Gastroesophageal sphincter (tissue), 4 donors: ENCODE measurements around the gene TRPC4AP. TPM values are rescaled to one million over a fixed set of nuclear protein-coding genes. Genes with fewer than 3 reads are reported as not detected.

ENCODE experiments used
- ATAC-seq: fragments of 150-250 bp; one replicate; pipeline ENCODE4 v1.9.1; 2016; ENCODE audit warnings: mild to moderate bottlenecking, moderate library complexity
- H3K27ac ChIP-seq, 4 donors: fragments of 200-600 bp; sonication (generic) in 3 of 4; 1 replicate in 3 of 4; 2 replicates in 1 of 4; pipeline ENCODE4 v1.5.1; 2016 to 2019
- H3K27me3 ChIP-seq: fragments of 200-600 bp; sonication (generic); one replicate; pipeline ENCODE4 v1.5.1; 2019
- H3K36me3 ChIP-seq, 2 donors: fragments of 200-600 bp; sonication (generic); one replicate each; pipeline ENCODE4 v1.5.1; 2019; ENCODE audit warnings: control low read depth in 1 of 2
- H3K4me1 ChIP-seq, 3 donors: fragments of 200-600 bp; sonication (generic); 1 replicate in 2 of 3; 2 replicates in 1 of 3; pipeline ENCODE4 v1.5.1; 2016 to 2019; ENCODE audit warnings: control low read depth in 2 of 3
- H3K4me3 ChIP-seq, 2 donors: fragments of 200-600 bp; sonication (generic); one replicate each; pipeline ENCODE4 v1.5.1; 2019; ENCODE audit warnings: mild to moderate bottlenecking in 1 of 2, moderate library complexity in 1 of 2
- H3K9me3 ChIP-seq, 3 donors: fragments of 200-600 bp; sonication (generic); one replicate each; pipeline ENCODE4 v1.5.1; 2017 to 2019; ENCODE audit warnings: control low read depth in 2 of 3
- EP300 ChIP-seq: sonication (generic); formaldehyde crosslinking; IDR thresholded peaks from one replicate; pipeline ENCODE4 v1.6.1; 2017; ENCODE audit warnings: antibody characterized with exemption, mild to moderate bottlenecking
- POLR2A ChIP-seq, 2 donors: fragments of 450-650 bp; IDR thresholded peaks; one replicate each; pipeline ENCODE4 v1.6.1; 2017; ENCODE audit warnings: antibody characterized with exemption in 2 of 2, mild to moderate bottlenecking in 2 of 2, moderate library complexity in 1 of 2
- POLR2AphosphoS5 ChIP-seq: sonication (generic); formaldehyde crosslinking; IDR thresholded peaks from one replicate; pipeline ENCODE4 v1.6.1; 2017; ENCODE audit warnings: antibody characterized with exemption
- WGBS, 2 donors: methylation state at CpG; one replicate each; pipeline ENCODE4 v1.1.5; 2018; ENCODE audit warnings: low coverage in 1 of 2; 5-methylcytosine and 5-hydroxymethylcytosine counted together
- total RNA-seq, 4 donors: library from RNA; depleted of rRNA; stranded (reverse); fragments of >200 nt; gene quantifications; one replicate each; pipeline ENCODE4 v1.1.0, GENCODE V29; 2016
- TF ChIP-seq, protein P1 (sequence below), 4 experiments: fragments of 200-600 bp in 2 of 4; fragments of 450-650 bp in 2 of 4; sonication (generic) in 1 of 4; IDR thresholded peaks; one replicate each; pipeline ENCODE4 v1.5.1; 2017 to 2019; ENCODE audit warnings: antibody characterized with exemption in 4 of 4, mild to moderate bottlenecking in 2 of 4, moderate library complexity in 2 of 4

TRPC4AP gene
- total RNA-seq, 4 donors from 2014 or later, result 47.5 to 57.1 (median 52.4) TPM

DNA sequence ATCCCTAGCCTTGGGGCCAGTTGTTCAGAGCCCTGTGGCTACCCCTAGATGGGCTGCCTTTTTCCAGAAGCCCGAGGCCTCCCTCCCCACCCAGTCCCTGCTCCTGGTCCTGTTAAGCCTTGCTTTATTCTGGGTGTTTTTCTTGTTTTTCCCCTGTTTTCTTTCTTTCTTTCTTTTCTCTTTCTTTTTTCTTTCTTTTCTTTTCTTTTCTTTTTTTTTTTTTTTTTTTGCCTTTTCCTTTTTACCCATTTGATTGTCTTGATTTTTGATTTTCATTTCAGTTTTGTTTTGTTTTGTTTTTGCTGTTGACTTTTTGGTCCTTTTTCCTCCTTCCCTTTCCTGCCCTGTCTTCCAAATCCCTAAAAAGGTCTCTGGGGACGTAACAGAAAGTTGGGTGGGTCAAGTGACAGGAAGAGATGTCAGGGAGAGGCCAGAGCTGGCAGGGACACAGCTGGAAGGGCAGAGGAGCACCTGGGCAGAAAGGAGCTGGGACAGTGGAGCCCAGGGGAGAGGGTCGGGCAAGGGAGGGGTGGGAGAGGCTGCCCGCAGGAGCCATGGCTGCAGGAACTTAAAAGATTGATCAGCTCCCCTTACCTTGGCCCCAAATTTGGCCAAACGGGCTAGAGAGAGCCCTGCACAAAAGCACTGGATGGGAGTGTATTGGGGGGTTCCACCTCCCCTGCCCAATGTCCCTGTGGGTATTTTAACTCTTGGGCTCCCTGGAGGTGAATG, 109.4 kb downstream of the TRPC4AP start:
- Histone ChIP-seq H3K4me3 (no peak overlapping the region), H3K36me3 (no peaks in the 10 kb centered on the region), H3K9me3 (no peaks in the 10 kb centered on the region), H3K27me3 (peaks cover 70% of the 10 kb centered on the region), H3K4me1 (peaks cover 0 to 17% (median 0%) of the 10 kb centered on the region in 3 donors), H3K27ac (no peak overlapping the region)
- 37% methylated on average over 3 of the region's 5 CpGs; no CpG with 5 or more reads in 1 of the 2 donors for WGBS, 2 donors
- TF ChIP-seq POLR2A (IDR thresholded peaks at IDR 0.05) (no peak), POLR2AphosphoS5 (no peak)
- TF ChIP-seq, protein P1, sequence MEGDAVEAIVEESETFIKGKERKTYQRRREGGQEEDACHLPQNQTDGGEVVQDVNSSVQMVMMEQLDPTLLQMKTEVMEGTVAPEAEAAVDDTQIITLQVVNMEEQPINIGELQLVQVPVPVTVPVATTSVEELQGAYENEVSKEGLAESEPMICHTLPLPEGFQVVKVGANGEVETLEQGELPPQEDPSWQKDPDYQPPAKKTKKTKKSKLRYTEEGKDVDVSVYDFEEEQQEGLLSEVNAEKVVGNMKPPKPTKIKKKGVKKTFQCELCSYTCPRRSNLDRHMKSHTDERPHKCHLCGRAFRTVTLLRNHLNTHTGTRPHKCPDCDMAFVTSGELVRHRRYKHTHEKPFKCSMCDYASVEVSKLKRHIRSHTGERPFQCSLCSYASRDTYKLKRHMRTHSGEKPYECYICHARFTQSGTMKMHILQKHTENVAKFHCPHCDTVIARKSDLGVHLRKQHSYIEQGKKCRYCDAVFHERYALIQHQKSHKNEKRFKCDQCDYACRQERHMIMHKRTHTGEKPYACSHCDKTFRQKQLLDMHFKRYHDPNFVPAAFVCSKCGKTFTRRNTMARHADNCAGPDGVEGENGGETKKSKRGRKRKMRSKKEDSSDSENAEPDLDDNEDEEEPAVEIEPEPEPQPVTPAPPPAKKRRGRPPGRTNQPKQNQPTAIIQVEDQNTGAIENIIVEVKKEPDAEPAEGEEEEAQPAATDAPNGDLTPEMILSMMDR (IDR thresholded peaks at IDR 0.05), result no peak
- no peak for ATAC-seq

DNA sequence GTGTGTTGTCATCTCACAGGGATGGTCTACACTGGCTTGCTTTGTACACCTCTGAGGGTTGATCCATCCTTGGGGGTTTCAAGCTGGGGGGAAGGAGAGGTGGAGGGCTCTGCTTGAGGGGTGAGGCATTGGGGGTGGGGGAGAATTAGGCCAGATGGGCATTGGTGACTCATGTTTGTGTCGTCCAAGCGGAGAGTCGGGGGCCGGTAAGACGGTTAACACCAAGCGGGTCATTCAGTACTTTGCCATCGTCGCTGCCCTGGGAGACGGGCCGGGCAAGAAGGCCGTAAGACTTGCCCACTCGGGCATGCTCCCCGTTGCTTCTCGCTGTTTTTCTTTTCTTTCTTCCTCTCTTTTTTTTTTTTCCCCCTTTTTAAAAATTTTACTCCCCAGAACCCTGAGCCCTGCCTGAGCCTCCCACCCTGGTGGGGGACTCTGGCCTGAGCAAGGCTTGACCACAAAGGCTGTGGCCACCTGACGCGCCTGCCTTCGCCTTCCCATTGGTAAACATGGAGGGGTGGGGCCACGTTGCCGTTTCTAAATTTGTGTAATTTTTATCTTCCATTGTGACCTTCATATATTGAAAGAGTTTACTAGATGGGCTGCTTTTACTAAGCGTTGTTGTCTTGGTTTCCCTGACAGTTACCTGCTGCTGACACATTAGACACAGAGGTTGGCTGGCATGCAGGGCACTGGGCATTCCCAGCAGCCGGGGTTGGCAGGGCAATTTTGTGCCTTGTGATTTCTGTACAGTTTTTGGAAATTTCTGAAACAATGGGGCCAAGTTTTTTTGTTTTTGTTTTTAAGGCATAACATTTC, 110.1 kb downstream of the TRPC4AP start:
- no peaks in the 10 kb centered on the region for H3K9me3 ChIP-seq
- ATAC-seq, result no peak
- no peaks in the 10 kb centered on the region for H3K36me3 ChIP-seq
- H3K4me1 ChIP-seq, result peaks cover 0 to 10% (median 0%) of the 10 kb centered on the region in 3 donors
- peaks cover 70% of the 10 kb centered on the region for H3K27me3 ChIP-seq
- no peak overlapping the region for H3K27ac ChIP-seq
- TF ChIP-seq POLR2A (IDR thresholded peaks at IDR 0.05) (no peak), POLR2AphosphoS5 (no peak)
- TF ChIP-seq, protein P1 (IDR thresholded peaks at IDR 0.05), result no peak
- H3K4me3 ChIP-seq, result no peak overlapping the region
- WGBS, 2 donors, result 74 to 86% methylated on average over 4 to 14 of the region's 21 CpGs

DNA sequence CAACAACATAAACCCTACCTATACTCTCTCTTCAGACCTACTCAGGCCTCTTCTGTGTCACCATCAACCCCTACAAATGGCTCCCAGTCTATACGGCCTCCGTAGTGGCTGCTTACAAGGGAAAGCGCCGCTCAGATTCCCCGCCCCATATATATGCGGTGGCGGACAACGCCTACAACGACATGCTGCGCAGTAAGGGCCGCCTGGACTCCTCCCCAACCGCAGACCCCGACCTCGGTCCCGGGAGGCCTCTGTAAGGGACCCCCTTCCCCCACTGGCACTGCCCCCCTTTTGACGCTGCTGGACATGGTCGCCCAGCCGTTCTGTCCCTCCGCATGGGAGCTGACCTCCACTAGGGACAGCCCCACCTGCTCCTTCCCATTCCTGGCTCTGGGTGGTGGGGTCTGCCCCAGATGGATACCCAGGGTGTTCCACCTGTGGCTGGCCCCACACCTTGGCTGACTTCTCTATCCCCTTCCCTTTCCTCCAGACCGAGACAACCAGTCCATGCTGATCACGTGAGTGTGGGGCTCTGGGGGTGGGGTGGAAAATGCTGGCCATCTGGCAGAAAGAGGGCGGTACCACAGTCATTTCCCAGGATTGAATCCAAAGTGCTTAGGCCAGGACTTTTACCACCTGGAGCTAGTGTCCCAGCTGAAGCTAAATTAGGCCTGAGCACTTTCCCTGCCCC, 111.9 kb downstream of the TRPC4AP start:
- H3K4me3 ChIP-seq, result no peak overlapping the region
- peak; percentile 16 for ATAC-seq
- TF ChIP-seq, protein P1 (IDR thresholded peaks at IDR 0.05), result no peak
- TF ChIP-seq POLR2A (IDR thresholded peaks at IDR 0.05), result no peak
- no peak for TF ChIP-seq EP300
- no peak for TF ChIP-seq POLR2AphosphoS5
- H3K27me3 ChIP-seq, result peaks cover 63% of the 10 kb centered on the region
- no peak overlapping the region for H3K27ac ChIP-seq
- no peaks in the 10 kb centered on the region for H3K36me3 ChIP-seq
- H3K9me3 ChIP-seq, result no peaks in the 10 kb centered on the region
- 18 to 91% methylated on average over 2 to 5 of the region's 22 CpGs for WGBS, 2 donors
- peaks cover 0 to 7% (median 0%) of the 10 kb centered on the region in 3 donors for H3K4me1 ChIP-seq

DNA sequence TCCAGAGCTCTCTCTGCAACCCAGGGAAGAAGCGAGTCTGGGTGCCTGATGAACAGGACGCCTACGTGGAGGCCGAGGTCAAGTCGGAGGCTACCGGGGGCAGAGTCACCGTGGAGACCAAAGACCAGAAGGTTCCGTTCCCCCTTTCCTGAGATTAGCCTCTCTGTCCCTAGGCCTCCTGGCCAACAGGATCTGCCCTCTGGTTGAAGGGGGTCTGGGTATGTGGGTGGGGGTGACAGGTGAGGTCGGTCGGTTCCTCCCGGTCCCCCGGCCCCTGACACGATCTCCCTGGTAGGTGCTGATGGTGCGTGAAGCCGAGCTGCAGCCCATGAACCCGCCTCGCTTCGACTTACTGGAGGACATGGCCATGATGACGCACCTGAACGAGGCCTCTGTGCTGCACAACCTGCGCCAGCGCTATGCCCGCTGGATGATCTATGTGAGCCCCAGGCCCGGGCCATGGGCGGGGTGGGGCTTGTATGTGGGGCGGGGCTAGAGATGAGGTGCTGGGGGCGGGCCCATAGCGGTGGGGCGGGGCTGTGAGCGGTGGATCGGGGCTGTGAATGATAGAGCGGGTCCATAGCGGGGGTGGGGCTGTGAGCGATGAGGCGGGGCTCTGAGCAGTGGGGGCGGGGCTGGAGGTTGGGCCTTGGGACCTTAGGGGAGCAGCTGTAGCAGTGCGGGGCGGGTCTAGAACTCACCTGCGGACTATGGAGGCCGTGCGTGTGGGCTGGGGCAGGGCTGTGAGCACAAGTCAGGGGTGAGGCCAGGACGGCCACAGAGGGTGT, 113.0 kb downstream of the TRPC4AP start:
- Histone ChIP-seq H3K27ac (no peak overlapping the region), H3K4me3 (no peak overlapping the region), H3K27me3 (peaks cover 51% of the 10 kb centered on the region), H3K4me1 (peaks cover 0 to 7% (median 0%) of the 10 kb centered on the region in 3 donors), H3K36me3 (no peaks in the 10 kb centered on the region), H3K9me3 (no peaks in the 10 kb centered on the region)
- WGBS, 2 donors, result 86 to 100% methylated on average over 1 to 7 of the region's 42 CpGs
- TF ChIP-seq, protein P1 (IDR thresholded peaks at IDR 0.05), result no peak
- TF ChIP-seq POLR2A (IDR thresholded peaks at IDR 0.05) (no peak), POLR2AphosphoS5 (no peak), EP300 (no peak)
- ATAC-seq, result no peak
